H1 (cell line): ENCODE data around the gene CCDC14.

Experiments used
- CBX8 ChIP-seq: fragments of 300-800, 300-1000 bp; sonication (generic); IDR thresholded peaks from 2 replicates; pipeline ENCODE4 v1.7.1; 2016; ENCODE audit warnings: low read depth, low read length, borderline replicate concordance
- EZH2 ChIP-seq: fragments of 200-600 bp; sonication (generic); IDR thresholded peaks from 2 replicates; pipeline ENCODE4 v1.7.1; 2012; ENCODE audit warnings: low read depth, mild to moderate bottlenecking, moderate library complexity, low read length, inconsistent platforms; ENCODE audit not compliant: severe bottlenecking
- SP4 ChIP-seq: IDR thresholded peaks from 2 replicates; pipeline ENCODE4 v1.6.1; 2012; ENCODE audit warnings: low read length, inconsistent platforms
- TF ChIP-seq, protein P1 (sequence below): IDR thresholded peaks from 2 replicates; pipeline ENCODE4 v1.6.1; 2012; ENCODE audit warnings: inconsistent platforms
- TF ChIP-seq, protein P2 (sequence below), 3 experiments: IDR thresholded peaks; 1 replicate in 2 of 3; 2 replicates in 1 of 3; pipeline versions ENCODE4 v1.5.1 to v1.6.1; 2011; ENCODE audit warnings: low read length in 3 of 3, mild to moderate bottlenecking in 3 of 3, inconsistent platforms in 2 of 3, low read depth in 1 of 3, moderate library complexity in 1 of 3; ENCODE audit not compliant: insufficient read depth in 1 of 3; ENCODE audit errors: control extremely low read depth in 1 of 3

DNA sequence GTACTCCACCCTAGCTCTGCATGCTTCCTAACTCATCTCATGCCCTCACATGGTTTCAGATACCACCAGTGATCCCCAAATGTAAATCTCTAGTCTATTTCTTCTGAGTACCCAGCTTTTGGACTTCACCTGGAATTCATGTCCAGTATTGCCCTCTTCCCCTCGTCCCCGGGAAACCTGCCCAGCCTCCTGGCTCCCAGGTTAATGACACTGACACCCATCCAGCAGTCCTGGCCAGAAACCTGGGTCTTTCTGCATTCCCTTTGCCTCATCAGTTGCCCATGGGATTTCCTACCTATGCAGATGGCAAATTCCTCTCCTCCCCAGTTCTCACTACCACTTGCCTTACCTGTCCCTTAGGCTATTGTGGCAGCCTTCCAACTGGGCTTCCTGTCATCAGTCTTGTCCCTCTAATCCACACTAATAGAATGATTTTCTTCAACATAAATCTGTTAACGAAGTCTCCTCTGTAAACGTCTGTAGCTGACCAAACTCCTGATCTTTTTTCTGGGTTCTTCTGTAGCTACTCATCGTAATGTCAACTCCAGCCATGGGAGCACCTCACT lies 61.6 kb downstream of the CCDC14 start:
- TF ChIP-seq SP4, result no peak
- TF ChIP-seq EZH2, result no peak
- TF ChIP-seq, protein P1, sequence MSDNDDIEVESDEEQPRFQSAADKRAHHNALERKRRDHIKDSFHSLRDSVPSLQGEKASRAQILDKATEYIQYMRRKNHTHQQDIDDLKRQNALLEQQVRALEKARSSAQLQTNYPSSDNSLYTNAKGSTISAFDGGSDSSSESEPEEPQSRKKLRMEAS, result no peak
- TF ChIP-seq CBX8, result no peak
- TF ChIP-seq, protein P2, sequence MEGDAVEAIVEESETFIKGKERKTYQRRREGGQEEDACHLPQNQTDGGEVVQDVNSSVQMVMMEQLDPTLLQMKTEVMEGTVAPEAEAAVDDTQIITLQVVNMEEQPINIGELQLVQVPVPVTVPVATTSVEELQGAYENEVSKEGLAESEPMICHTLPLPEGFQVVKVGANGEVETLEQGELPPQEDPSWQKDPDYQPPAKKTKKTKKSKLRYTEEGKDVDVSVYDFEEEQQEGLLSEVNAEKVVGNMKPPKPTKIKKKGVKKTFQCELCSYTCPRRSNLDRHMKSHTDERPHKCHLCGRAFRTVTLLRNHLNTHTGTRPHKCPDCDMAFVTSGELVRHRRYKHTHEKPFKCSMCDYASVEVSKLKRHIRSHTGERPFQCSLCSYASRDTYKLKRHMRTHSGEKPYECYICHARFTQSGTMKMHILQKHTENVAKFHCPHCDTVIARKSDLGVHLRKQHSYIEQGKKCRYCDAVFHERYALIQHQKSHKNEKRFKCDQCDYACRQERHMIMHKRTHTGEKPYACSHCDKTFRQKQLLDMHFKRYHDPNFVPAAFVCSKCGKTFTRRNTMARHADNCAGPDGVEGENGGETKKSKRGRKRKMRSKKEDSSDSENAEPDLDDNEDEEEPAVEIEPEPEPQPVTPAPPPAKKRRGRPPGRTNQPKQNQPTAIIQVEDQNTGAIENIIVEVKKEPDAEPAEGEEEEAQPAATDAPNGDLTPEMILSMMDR (IDR thresholded peaks at IDR 0.05; ENCODE audit: control extremely low read depth in 1 of 3, insufficient read depth in 1 of 3, low read depth in 1 of 3, low read length in 3 of 3), result no peak
